Neuronal stem cell (in vitro differentiated cells): ENCODE data around the gene HBA1.
"Not testable (repeated sequence)": the region's sequence is repeated elsewhere in the genome, so short reads cannot be mapped to it uniquely, and the experiment has no call there.

Experiments
- DNase-seq: peaks from one replicate; pipeline ENCODE4 v3.0.0-alpha.2; 2013; ENCODE audit warnings: low spot score
- H2AFZ ChIP-seq: one replicate; pipeline ENCODE4 v1.6.1; 2013; ENCODE audit warnings: mild to moderate bottlenecking, low read length, inconsistent platforms
- H2AK5ac ChIP-seq: 2 replicates; pipeline ENCODE4 v1.6.1; 2013; ENCODE audit warnings: low read depth, mild to moderate bottlenecking, inconsistent platforms, low read length, moderate library complexity, mixed read lengths
- H2BK120ac ChIP-seq: 2 replicates; pipeline ENCODE4 v1.6.1; 2013; ENCODE audit warnings: low read depth, mild to moderate bottlenecking, inconsistent platforms, low read length, moderate library complexity, mixed read lengths
- H2BK12ac ChIP-seq: one replicate; pipeline ENCODE4 v1.6.1; 2013; ENCODE audit warnings: low read length, inconsistent platforms
- H2BK15ac ChIP-seq: 2 replicates; pipeline ENCODE4 v1.6.1; 2013; ENCODE audit warnings: mild to moderate bottlenecking, low read length, inconsistent platforms, mixed read lengths
- H2BK5ac ChIP-seq: one replicate; pipeline ENCODE4 v1.6.1; 2013; ENCODE audit warnings: inconsistent platforms, mild to moderate bottlenecking, low read length, moderate library complexity
- H3K14ac ChIP-seq: one replicate; pipeline ENCODE4 v1.6.1; 2013; ENCODE audit warnings: low read length, inconsistent platforms
- H3K18ac ChIP-seq: 2 replicates; pipeline ENCODE4 v1.6.1; 2013; ENCODE audit warnings: low read length, inconsistent platforms
- H3K23ac ChIP-seq: 2 replicates; pipeline ENCODE4 v1.6.1; 2013; ENCODE audit warnings: low read depth, mild to moderate bottlenecking, mixed read lengths, low read length, inconsistent platforms; ENCODE audit not compliant: poor library complexity
- H3K27ac ChIP-seq: replicated peaks from 3 replicates; pipeline ENCODE4 v1.5.1; 2013; ENCODE audit warnings: low read length, inconsistent platforms
- H3K27me3 ChIP-seq, 3 experiments: 2 replicates each; pipeline ENCODE4 v1.6.1; 2013; ENCODE audit warnings: low read length in 3 of 3, mild to moderate bottlenecking in 2 of 3, inconsistent platforms in 1 of 3, low read depth in 1 of 3, mixed read lengths in 1 of 3, moderate library complexity in 1 of 3; ENCODE audit not compliant: control insufficient read depth in 3 of 3, insufficient read depth in 3 of 3
- H3K36me3 ChIP-seq, 2 donors: replicated peaks in 1 of 2; 2 replicates each; pipeline ENCODE4 v1.6.1; 2013; ENCODE audit warnings: low read length in 2 of 2; ENCODE audit not compliant: control insufficient read depth in 2 of 2, insufficient read depth in 2 of 2
- H3K4ac ChIP-seq: 2 replicates; pipeline ENCODE4 v1.6.1; 2013; ENCODE audit warnings: inconsistent platforms, mild to moderate bottlenecking, low read length, moderate library complexity
- H3K4me1 ChIP-seq, 2 donors: 1 replicate in 1 of 2; 2 replicates in 1 of 2; pipeline ENCODE4 v1.6.1; 2013; ENCODE audit warnings: low read length in 2 of 2, low read depth in 1 of 2; ENCODE audit not compliant: control insufficient read depth in 2 of 2, insufficient read depth in 1 of 2
- H3K4me2 ChIP-seq: one replicate; pipeline ENCODE4 v1.6.1; 2013; ENCODE audit warnings: mild to moderate bottlenecking, low read length, inconsistent platforms; ENCODE audit not compliant: insufficient read depth, poor library complexity, severe bottlenecking
- H3K4me3 ChIP-seq, 2 donors: 2 replicates each; pipeline ENCODE4 v1.5.1; 2013; ENCODE audit warnings: low read length in 2 of 2, mild to moderate bottlenecking in 2 of 2, inconsistent platforms in 1 of 2, moderate library complexity in 1 of 2
- H3K79me1 ChIP-seq: one replicate; pipeline ENCODE4 v1.6.1; 2013; ENCODE audit warnings: low read depth, mild to moderate bottlenecking, inconsistent platforms, low read length, moderate library complexity
- H3K9ac ChIP-seq: one replicate; pipeline ENCODE4 v1.6.1; 2013; ENCODE audit warnings: mild to moderate bottlenecking, low read depth, low read length, inconsistent platforms; ENCODE audit not compliant: poor library complexity
- H3K9me3 ChIP-seq, 2 donors: replicated peaks in 1 of 2; 2 replicates each; pipeline versions ENCODE3 to v1.6.1; 2013; ENCODE audit warnings: low read length in 2 of 2, mild to moderate bottlenecking in 2 of 2, inconsistent platforms in 1 of 2, low read depth in 1 of 2, mixed read lengths in 1 of 2, moderate library complexity in 1 of 2; ENCODE audit not compliant: control insufficient read depth in 2 of 2, insufficient read depth in 1 of 2
- H4K8ac ChIP-seq: one replicate; pipeline ENCODE4 v1.6.1; 2013; ENCODE audit warnings: low read depth, mild to moderate bottlenecking, inconsistent platforms, low read length, moderate library complexity
- H4K91ac ChIP-seq: one replicate; pipeline ENCODE4 v1.6.1; 2013; ENCODE audit warnings: low read length, low read depth, mild to moderate bottlenecking, inconsistent platforms; ENCODE audit not compliant: poor library complexity
- WGBS, 2 donors: extraction: QIAGEN DNeasy Blood & Tissue Kit; methylation state at CpG; one replicate each; pipeline ENCODE4 v1.1.7; 2013; ENCODE audit warnings: missing lambda C conversion rate in 2 of 2, mixed read lengths in 1 of 2; ENCODE audit not compliant: insufficient read length in 2 of 2, insufficient replicate concordance in 1 of 2; ENCODE audit errors: extremely low coverage in 2 of 2; 5-methylcytosine and 5-hydroxymethylcytosine counted together

Gene HBA1

GRCh38 chr16:160242-160641 is 16.2 kb upstream of the HBA1 start:
- H3K4me3 ChIP-seq, H3K9me3 ChIP-seq, H3K36me3 ChIP-seq, H2BK12ac ChIP-seq, H2AFZ ChIP-seq, H3K18ac ChIP-seq, H4K91ac ChIP-seq, H3K4ac ChIP-seq, H3K4me2 ChIP-seq, H3K9ac ChIP-seq, H3K79me1 ChIP-seq, DNase-seq, H3K14ac ChIP-seq, H3K23ac ChIP-seq, H2AK5ac ChIP-seq, H3K27ac ChIP-seq, H3K4me1 ChIP-seq, H4K8ac ChIP-seq, H2BK5ac ChIP-seq, H2BK15ac ChIP-seq, H2BK120ac ChIP-seq: not testable (repeated sequence)
- no CpG with 5 or more reads among the region's 20 CpGs for WGBS, 2 donors
- peaks cover 3 to 61% (median 33%) of the 10 kb centered on the region in 3 experiments for H3K27me3 ChIP-seq

GRCh38 chr16:160691-161190 is 15.7 kb upstream of the HBA1 start:
- H2BK120ac ChIP-seq: no peak overlapping the region
- no peak overlapping the region for H2BK5ac ChIP-seq
- no peaks in the 10 kb centered on the region for H3K36me3 ChIP-seq
- no peak overlapping the region for H3K27ac ChIP-seq
- H2BK15ac ChIP-seq: no peak overlapping the region
- H2BK12ac ChIP-seq: no peak overlapping the region
- H3K79me1 ChIP-seq: no peaks in the 10 kb centered on the region
- H3K4me3 ChIP-seq: no peak overlapping the region
- H3K4ac ChIP-seq: no peak overlapping the region
- H3K18ac ChIP-seq: no peak overlapping the region
- H4K8ac ChIP-seq: no peak overlapping the region
- no peak overlapping the region for H3K9ac ChIP-seq
- no CpG with 5 or more reads among the region's 18 CpGs for WGBS, 2 donors
- DNase-seq: no peak
- H3K4me1 ChIP-seq: peaks cover 0 to 6% of the 10 kb centered on the region in 2 donors
- H2AFZ ChIP-seq: no peak overlapping the region
- no peak overlapping the region for H3K4me2 ChIP-seq
- no peak overlapping the region for H3K23ac ChIP-seq
- H3K14ac ChIP-seq: no peak overlapping the region
- H2AK5ac ChIP-seq: no peak overlapping the region
- peaks cover 8 to 62% (median 34%) of the 10 kb centered on the region in 3 experiments for H3K27me3 ChIP-seq
- no peaks in the 10 kb centered on the region for H3K9me3 ChIP-seq
- no peak overlapping the region for H4K91ac ChIP-seq

- no peak for DNase-seq
- Histone ChIP-seq H2BK15ac (no peak overlapping the region), H3K18ac (no peak overlapping the region), H3K9ac (no peak overlapping the region), H3K14ac (no peak overlapping the region), H2BK12ac (no peak overlapping the region), H3K27ac (no peak overlapping the region), H3K4me1 (peaks cover 0 to 13% of the 10 kb centered on the region in 2 donors), H3K27me3 (peaks cover 25 to 68% (median 43%) of the 10 kb centered on the region in 3 experiments), H2AK5ac (no peak overlapping the region), H4K91ac (no peak overlapping the region), H3K36me3 (no peaks in the 10 kb centered on the region), H4K8ac (no peak overlapping the region), H3K4me2 (no peak overlapping the region), H3K9me3 (no peaks in the 10 kb centered on the region), H2BK5ac (no peak overlapping the region), H3K4ac (no peak overlapping the region), H2BK120ac (no peak overlapping the region), H3K79me1 (no peaks in the 10 kb centered on the region), H3K4me3 (no peak overlapping the region), H3K23ac (peak overlapping the region; percentile 73), H2AFZ (no peak overlapping the region)
- WGBS, 2 donors: 100% methylated on average over 1 of the region's 13 CpGs; no CpG with 5 or more reads in 1 of the 2 donors
Observed at GRCh38 chr16:162271-162991, 14.0 kb upstream of the HBA1 start.

GRCh38 chr16:163139-163538 is 13.3 kb upstream of the HBA1 start:
- H3K9me3 ChIP-seq, H3K9ac ChIP-seq, H2BK5ac ChIP-seq, H3K4ac ChIP-seq, DNase-seq, H2BK12ac ChIP-seq, H2AK5ac ChIP-seq, H3K27ac ChIP-seq, H2BK15ac ChIP-seq, H2AFZ ChIP-seq, H4K91ac ChIP-seq, H3K4me3 ChIP-seq, H4K8ac ChIP-seq, H3K36me3 ChIP-seq, H3K18ac ChIP-seq, H3K79me1 ChIP-seq, H3K14ac ChIP-seq, H3K23ac ChIP-seq, H3K4me2 ChIP-seq, H2BK120ac ChIP-seq: not testable (repeated sequence)
- H3K4me1 ChIP-seq: peaks cover 0 to 13% of the 10 kb centered on the region in 2 donors
- WGBS, 2 donors: no CpG with 5 or more reads among the region's 10 CpGs
- peaks cover 28 to 71% (median 50%) of the 10 kb centered on the region in 3 experiments for H3K27me3 ChIP-seq
